Measurements from ENCODE around the gene KCNJ15. TPM values are rescaled to one million over a fixed set of nuclear protein-coding genes. Genes with fewer than 3 reads are reported as not detected.

The KCNJ15 gene
- total and polyA plus RNA-seq, 2 experiments from 2014 or later, result not detected

DNA sequence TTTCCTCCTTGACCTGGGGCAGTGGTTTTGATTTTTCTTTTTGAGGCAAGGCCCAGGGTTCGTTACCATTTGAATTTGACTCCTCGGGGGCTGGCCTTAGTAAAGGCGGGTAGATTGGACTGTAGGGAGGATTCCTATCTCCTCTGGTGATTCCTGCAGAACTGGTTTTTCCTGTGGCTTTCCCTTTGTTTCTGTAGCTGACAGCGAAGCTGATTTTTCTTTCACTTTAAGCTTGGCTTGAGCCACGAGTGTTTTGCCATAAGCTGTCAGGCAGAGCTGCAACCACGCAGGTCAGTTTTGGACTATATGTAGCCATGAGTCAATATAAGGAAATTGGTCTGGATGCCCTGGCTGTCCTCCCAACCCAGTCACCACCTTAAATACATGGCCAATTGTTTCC is 28.7 kb upstream of the KCNJ15 start (continued):
- TF ChIP-seq, protein P1, sequence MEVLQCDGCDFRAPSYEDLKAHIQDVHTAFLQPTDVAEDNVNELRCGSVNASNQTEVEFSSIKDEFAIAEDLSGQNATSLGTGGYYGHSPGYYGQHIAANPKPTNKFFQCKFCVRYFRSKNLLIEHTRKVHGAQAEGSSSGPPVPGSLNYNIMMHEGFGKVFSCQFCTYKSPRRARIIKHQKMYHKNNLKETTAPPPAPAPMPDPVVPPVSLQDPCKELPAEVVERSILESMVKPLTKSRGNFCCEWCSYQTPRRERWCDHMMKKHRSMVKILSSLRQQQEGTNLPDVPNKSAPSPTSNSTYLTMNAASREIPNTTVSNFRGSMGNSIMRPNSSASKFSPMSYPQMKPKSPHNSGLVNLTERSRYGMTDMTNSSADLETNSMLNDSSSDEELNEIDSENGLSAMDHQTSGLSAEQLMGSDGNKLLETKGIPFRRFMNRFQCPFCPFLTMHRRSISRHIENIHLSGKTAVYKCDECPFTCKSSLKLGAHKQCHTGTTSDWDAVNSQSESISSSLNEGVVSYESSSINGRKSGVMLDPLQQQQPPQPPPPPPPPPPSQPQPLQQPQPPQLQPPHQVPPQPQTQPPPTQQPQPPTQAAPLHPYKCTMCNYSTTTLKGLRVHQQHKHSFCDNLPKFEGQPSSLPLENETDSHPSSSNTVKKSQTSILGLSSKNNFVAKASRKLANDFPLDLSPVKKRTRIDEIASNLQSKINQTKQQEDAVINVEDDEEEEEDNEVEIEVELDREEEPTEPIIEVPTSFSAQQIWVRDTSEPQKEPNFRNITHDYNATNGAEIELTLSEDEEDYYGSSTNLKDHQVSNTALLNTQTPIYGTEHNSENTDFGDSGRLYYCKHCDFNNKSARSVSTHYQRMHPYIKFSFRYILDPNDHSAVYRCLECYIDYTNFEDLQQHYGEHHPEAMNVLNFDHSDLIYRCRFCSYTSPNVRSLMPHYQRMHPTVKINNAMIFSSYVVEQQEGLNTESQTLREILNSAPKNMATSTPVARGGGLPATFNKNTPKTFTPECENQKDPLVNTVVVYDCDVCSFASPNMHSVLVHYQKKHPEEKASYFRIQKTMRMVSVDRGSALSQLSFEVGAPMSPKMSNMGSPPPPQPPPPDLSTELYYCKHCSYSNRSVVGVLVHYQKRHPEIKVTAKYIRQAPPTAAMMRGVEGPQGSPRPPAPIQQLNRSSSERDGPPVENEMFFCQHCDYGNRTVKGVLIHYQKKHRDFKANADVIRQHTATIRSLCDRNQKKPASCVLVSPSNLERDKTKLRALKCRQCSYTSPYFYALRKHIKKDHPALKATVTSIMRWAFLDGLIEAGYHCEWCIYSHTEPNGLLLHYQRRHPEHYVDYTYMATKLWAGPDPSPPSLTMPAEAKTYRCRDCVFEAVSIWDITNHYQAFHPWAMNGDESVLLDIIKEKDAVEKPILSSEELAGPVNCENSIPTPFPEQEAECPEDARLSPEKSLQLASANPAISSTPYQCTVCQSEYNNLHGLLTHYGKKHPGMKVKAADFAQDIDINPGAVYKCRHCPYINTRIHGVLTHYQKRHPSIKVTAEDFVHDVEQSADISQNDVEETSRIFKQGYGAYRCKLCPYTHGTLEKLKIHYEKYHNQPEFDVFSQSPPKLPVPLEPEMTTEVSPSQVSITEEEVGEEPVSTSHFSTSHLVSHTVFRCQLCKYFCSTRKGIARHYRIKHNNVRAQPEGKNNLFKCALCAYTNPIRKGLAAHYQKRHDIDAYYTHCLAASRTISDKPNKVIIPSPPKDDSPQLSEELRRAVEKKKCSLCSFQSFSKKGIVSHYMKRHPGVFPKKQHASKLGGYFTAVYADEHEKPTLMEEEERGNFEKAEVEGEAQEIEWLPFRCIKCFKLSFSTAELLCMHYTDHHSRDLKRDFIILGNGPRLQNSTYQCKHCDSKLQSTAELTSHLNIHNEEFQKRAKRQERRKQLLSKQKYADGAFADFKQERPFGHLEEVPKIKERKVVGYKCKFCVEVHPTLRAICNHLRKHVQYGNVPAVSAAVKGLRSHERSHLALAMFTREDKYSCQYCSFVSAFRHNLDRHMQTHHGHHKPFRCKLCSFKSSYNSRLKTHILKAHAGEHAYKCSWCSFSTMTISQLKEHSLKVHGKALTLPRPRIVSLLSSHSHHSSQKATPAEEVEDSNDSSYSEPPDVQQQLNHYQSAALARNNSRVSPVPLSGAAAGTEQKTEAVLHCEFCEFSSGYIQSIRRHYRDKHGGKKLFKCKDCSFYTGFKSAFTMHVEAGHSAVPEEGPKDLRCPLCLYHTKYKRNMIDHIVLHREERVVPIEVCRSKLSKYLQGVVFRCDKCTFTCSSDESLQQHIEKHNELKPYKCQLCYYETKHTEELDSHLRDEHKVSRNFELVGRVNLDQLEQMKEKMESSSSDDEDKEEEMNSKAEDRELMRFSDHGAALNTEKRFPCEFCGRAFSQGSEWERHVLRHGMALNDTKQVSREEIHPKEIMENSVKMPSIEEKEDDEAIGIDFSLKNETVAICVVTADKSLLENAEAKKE (CRISPR knock-in tag; IDR thresholded peaks at IDR 0.05), result no peak
- no peak for TF ChIP-seq STAT1 (IDR thresholded peaks at IDR 0.05; ENCODE audit: unreplicated experiment)
- TF ChIP-seq, protein P2, sequence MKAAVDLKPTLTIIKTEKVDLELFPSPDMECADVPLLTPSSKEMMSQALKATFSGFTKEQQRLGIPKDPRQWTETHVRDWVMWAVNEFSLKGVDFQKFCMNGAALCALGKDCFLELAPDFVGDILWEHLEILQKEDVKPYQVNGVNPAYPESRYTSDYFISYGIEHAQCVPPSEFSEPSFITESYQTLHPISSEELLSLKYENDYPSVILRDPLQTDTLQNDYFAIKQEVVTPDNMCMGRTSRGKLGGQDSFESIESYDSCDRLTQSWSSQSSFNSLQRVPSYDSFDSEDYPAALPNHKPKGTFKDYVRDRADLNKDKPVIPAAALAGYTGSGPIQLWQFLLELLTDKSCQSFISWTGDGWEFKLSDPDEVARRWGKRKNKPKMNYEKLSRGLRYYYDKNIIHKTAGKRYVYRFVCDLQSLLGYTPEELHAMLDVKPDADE (IDR thresholded peaks at IDR 0.05), result no peak
- TF ChIP-seq, protein P3, sequence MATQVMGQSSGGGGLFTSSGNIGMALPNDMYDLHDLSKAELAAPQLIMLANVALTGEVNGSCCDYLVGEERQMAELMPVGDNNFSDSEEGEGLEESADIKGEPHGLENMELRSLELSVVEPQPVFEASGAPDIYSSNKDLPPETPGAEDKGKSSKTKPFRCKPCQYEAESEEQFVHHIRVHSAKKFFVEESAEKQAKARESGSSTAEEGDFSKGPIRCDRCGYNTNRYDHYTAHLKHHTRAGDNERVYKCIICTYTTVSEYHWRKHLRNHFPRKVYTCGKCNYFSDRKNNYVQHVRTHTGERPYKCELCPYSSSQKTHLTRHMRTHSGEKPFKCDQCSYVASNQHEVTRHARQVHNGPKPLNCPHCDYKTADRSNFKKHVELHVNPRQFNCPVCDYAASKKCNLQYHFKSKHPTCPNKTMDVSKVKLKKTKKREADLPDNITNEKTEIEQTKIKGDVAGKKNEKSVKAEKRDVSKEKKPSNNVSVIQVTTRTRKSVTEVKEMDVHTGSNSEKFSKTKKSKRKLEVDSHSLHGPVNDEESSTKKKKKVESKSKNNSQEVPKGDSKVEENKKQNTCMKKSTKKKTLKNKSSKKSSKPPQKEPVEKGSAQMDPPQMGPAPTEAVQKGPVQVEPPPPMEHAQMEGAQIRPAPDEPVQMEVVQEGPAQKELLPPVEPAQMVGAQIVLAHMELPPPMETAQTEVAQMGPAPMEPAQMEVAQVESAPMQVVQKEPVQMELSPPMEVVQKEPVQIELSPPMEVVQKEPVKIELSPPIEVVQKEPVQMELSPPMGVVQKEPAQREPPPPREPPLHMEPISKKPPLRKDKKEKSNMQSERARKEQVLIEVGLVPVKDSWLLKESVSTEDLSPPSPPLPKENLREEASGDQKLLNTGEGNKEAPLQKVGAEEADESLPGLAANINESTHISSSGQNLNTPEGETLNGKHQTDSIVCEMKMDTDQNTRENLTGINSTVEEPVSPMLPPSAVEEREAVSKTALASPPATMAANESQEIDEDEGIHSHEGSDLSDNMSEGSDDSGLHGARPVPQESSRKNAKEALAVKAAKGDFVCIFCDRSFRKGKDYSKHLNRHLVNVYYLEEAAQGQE (IDR thresholded peaks at IDR 0.05; ENCODE audit: unreplicated experiment), result no peak
- TF ChIP-seq POLR2AphosphoS5 (IDR thresholded peaks at IDR 0.05; ENCODE audit: low read depth), result no peak

Data from GM23338 (cell line).